ENCODE results near the gene LHFPL2. TPM values are rescaled to one million over a fixed set of nuclear protein-coding genes. Genes with fewer than 3 reads are reported as not detected.
"Not testable (repeated sequence)": the region's sequence is repeated elsewhere in the genome, so short reads cannot be mapped to it uniquely, and the experiment has no call there.

LHFPL2 gene
- total and polyA plus RNA-seq, 2 donors from 2014 or later, result 1.8 to 12.6 TPM

DNA sequence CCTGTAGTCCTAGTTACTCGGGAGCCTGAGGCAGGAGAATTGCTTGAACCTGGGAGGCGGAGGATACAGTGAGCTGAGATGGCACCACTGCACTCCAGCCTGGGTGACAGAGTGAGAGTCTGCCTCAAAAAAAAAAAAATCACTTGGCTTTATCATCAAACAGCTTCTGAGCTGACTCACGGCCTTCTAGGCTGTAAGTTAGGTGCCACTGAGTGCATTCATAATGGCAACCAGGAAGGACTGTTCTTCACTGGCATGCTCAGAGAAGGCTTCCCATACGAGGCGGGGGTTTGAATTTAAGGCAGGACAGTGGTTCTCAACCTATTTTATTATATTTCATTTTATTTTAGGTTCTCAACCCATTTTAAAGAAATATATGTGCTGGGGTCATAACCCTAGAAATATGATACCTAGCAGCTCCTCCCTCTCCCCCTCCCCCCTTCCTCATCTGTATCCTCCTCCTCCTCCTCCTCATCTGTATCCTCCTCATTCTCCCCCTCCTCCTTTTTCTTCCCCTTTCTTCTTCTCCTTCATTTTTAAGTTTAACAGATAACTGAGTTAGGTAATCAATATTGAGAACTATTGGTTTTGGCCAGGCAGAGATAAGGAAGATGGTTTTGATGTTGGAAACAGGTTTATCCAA is 19.0 kb upstream of the LHFPL2 start:
- no peak overlapping the region for H3K27ac ChIP-seq (ENCODE audit: low read depth in 2 of 2, low read length in 2 of 2)
- intact Hi-C loops (cut with DNase I), result no loop called here
- H3K9me3 ChIP-seq (ENCODE audit: control insufficient read depth in 2 of 3, insufficient read depth in 1 of 3, low read length in 3 of 3), result no peaks in the 10 kb centered on the region
- TF ChIP-seq CTCF (IDR thresholded peaks at IDR 0.05; ENCODE audit: borderline replicate concordance, extremely low read depth, insufficient read depth), result no peak
- H3K36me3 ChIP-seq (ENCODE audit: control insufficient read depth in 2 of 3, insufficient read depth in 3 of 3, low read length in 3 of 3), result no peaks in the 10 kb centered on the region
- no peak overlapping the region for H3K9ac ChIP-seq (ENCODE audit: low read length in 3 of 3)
- H3K4me1 ChIP-seq (ENCODE audit: control insufficient read depth in 2 of 3, insufficient read depth in 2 of 3, low read depth in 1 of 3, low read length in 3 of 3), result no peaks in the 10 kb centered on the region
- H3K4me3 ChIP-seq (ENCODE audit: low read length in 3 of 3), result no peak overlapping the region
- DNase-seq (no peak), FAIRE-seq (no peak)
- H3K27me3 ChIP-seq (ENCODE audit: control insufficient read depth, insufficient read depth, low read length), result no peaks in the 10 kb centered on the region

DNA sequence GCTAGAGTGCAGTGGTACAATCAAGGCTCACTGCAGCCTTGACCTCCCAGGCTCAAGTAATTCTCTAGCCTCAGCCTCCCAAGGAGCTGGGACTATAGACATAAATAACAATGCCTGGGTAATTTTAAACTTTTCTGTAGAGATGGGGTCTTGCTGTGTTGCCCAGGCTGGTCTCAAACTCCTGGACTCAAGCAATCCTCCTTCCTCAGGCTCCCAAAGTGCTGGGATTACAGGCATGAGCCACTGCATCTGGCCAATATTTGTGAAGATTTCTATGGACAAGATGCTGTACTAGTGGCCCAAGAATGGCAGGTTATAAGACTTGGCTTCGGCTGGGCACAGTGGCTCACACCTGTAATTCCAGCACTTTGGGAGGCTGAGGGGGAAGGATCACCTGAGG is 18.4 kb upstream of the LHFPL2 start:
- FAIRE-seq; H3K9me3 ChIP-seq (ENCODE audit: control insufficient read depth in 2 of 3, insufficient read depth in 1 of 3, low read length in 3 of 3); H3K27me3 ChIP-seq (ENCODE audit: control insufficient read depth, insufficient read depth, low read length); DNase-seq; H3K27ac ChIP-seq (ENCODE audit: low read depth in 2 of 2, low read length in 2 of 2); H3K9ac ChIP-seq (ENCODE audit: low read length in 3 of 3); H3K36me3 ChIP-seq (ENCODE audit: control insufficient read depth in 2 of 3, insufficient read depth in 3 of 3, low read length in 3 of 3); H3K4me1 ChIP-seq (ENCODE audit: control insufficient read depth in 2 of 3, insufficient read depth in 2 of 3, low read depth in 1 of 3, low read length in 3 of 3); intact Hi-C loops (cut with DNase I); H3K4me3 ChIP-seq (ENCODE audit: low read length in 3 of 3): not testable (repeated sequence)

DNA sequence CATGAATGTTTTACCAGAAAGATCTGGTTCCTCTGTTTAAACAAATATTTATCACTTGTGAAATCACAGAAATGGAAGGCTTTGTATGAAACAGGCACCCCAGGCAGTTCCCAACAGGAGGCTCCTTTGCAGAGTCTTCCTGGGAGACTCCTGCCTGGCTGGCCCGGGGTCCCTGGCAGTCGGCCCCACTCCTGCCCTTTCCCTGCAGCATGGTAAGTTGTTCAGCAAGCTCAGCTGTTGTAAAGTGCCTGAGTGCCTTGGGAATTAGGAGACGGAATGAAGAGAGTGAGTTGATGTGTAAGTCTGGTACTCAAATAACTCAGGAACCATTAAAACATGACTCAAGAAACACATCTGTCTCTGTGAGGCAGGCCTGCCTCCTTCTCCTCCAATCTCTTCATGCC is 17.5 kb upstream of the LHFPL2 start:
- H3K4me3 ChIP-seq (ENCODE audit: low read length in 3 of 3), result no peak overlapping the region
- no peaks in the 10 kb centered on the region for H3K4me1 ChIP-seq (ENCODE audit: control insufficient read depth in 2 of 3, insufficient read depth in 2 of 3, low read depth in 1 of 3, low read length in 3 of 3)
- no peaks in the 10 kb centered on the region for H3K9me3 ChIP-seq (ENCODE audit: control insufficient read depth in 2 of 3, insufficient read depth in 1 of 3, low read length in 3 of 3)
- H3K36me3 ChIP-seq (ENCODE audit: control insufficient read depth in 2 of 3, insufficient read depth in 3 of 3, low read length in 3 of 3), result no peaks in the 10 kb centered on the region
- FAIRE-seq (no peak), DNase-seq (no peak)
- no peaks in the 10 kb centered on the region for H3K27me3 ChIP-seq (ENCODE audit: control insufficient read depth, insufficient read depth, low read length)
- no peak overlapping the region for H3K27ac ChIP-seq (ENCODE audit: low read depth in 2 of 2, low read length in 2 of 2)
- intact Hi-C loops (cut with DNase I), result no loop called here
- no peak overlapping the region for H3K9ac ChIP-seq (ENCODE audit: low read length in 3 of 3)
- no peak for TF ChIP-seq CTCF (IDR thresholded peaks at IDR 0.05; ENCODE audit: borderline replicate concordance, extremely low read depth, insufficient read depth)

DNA sequence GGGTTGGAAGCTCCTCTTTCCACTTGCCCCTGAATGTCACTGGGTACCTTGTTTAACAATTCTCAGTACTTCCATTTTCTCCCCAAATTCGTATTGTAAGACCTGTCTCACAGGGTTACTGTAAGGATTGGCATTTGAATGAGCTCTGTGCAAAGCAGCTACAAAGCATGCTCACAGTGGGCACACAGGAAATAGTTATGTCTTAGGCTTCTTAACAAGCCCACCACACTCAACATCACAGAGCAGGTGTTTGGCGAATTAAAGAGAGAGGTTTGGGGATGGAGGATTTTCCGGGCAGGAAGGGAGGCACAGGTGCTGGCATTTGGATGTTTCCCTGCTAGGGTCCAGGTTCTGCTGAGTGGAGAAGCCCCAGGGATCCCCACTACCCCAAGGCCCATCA is 17.0 kb upstream of the LHFPL2 start:
- FAIRE-seq (no peak), DNase-seq (no peak)
- no peaks in the 10 kb centered on the region for H3K4me1 ChIP-seq (ENCODE audit: control insufficient read depth in 2 of 3, insufficient read depth in 2 of 3, low read depth in 1 of 3, low read length in 3 of 3)
- H3K4me3 ChIP-seq (ENCODE audit: low read length in 3 of 3), result no peak overlapping the region
- no peak for TF ChIP-seq CTCF (IDR thresholded peaks at IDR 0.05; ENCODE audit: borderline replicate concordance, extremely low read depth, insufficient read depth)
- no peaks in the 10 kb centered on the region for H3K9me3 ChIP-seq (ENCODE audit: control insufficient read depth in 2 of 3, insufficient read depth in 1 of 3, low read length in 3 of 3)
- H3K27me3 ChIP-seq (ENCODE audit: control insufficient read depth, insufficient read depth, low read length), result no peaks in the 10 kb centered on the region
- intact Hi-C loops (cut with DNase I), result no loop called here
- H3K9ac ChIP-seq (ENCODE audit: low read length in 3 of 3), result no peak overlapping the region
- no peaks in the 10 kb centered on the region for H3K36me3 ChIP-seq (ENCODE audit: control insufficient read depth in 2 of 3, insufficient read depth in 3 of 3, low read length in 3 of 3)
- no peak overlapping the region for H3K27ac ChIP-seq (ENCODE audit: low read depth in 2 of 2, low read length in 2 of 2)

Data from kidney (tissue), 14 donors.